ENCODE measurements around the gene DCAF4L1.

Gene DCAF4L1, protein sequence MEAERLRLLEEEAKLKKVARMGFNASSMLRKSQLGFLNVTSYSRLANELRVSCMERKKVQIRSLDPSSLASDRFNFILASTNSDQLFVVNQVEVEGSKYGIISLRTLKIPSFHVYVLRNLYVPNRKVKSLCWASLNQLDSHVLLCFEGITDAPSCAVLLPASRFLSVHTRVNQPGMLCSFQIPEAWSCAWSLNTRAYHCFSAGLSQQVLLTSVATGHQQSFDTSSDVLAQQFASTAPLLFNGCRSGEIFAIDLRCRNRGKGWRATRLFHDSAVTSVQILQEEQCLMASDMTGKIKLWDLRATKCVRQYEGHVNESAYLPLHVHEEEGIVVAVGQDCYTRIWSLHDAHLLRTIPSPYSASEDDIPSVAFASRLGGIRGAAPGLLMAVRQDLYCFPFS

DNA sequence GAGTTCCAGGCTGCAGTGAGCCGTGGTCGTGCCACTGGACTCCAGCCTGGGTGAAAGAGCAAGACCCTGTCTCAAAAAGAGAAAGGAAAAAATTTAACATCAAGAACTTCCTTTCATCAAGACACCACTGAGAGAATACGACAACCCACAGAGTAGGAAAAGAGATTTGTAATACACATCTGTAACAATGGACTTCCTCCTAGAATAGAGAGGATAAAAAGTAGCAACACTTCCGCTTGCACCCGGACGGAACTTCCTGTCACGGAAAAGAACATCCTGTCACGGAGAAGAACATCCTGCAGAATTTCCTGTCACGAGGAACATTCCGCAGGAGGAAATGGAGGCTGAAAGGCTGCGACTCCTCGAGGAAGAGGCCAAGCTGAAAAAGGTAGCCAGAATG is at the start of gene DCAF4L1:
Gene DCAF4L1 (plus strand): TSS at position 301 of the 400 bp plus-strand sequence. CDS start 37 bp downstream, at position 338.
- in situ Hi-C loops (cut with MboI; ENCODE audit: low sequenced_read_pairs) = no loop called here

DNA sequence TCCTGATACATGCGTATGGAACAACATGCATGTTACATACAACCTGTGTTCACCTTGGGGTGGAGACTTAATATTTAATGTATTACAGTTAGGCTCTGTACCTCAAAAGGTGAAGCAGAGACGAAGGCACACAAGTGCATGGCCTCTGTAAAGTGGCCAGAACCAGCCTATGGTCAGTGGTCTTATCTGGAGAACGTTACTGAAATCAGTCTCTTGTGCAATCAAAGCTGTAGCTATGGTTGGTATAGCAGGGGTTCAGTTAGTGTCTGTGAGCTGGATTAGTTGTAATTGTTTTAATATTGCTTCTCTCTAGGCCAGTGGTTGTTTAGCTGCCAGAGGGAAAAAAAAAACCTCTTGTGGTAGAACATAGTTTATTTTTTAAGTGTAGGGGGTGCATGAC is 48.6 kb upstream of the DCAF4L1 start:
- in situ Hi-C loops (cut with MboI; ENCODE audit: low sequenced_read_pairs) = no loop called here

DNA sequence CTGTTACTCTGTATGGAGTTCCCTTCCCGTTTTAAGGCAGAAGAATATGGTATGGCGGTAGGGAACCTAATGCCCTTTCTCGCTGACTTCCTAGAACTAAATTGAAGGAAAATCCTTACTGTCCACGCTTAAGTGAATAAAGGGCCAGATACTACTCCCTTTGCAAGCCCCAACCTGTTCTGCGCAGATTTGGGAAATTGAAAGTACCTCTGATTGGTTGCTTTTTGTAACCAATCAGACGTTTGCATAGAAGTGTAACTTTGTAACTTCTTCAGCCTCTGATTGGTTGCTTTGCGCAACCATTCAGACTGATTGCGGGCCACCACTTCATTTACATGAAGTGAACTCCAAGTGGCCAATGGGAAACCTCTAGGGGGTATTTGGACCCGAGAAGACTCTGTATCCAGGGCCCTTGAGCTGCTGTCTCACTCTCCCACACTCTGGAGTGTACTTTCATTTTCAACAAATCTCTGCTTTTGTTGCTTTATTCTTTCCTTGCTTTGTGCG is 47.5 kb upstream of the DCAF4L1 start:
- in situ Hi-C loops (cut with MboI; ENCODE audit: low sequenced_read_pairs) = no loop called here

DNA sequence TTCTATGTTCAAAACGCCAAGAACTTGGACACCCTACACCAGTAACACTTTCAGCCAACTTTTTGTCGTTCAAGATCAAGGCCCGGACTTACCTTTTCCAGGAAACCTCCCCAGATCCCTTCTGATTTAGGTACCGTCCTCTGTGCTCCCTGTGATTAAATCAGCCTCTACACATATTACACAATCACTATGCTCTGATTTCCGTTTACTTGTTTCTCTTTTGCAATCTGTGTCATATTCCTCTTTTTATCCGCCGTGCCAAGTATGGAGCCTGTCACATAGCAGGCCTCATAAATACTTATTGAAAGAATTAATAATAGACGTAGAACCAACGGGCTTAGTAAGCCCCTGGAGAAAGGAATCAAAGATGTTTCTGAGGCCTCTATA is 47.0 kb upstream of the DCAF4L1 start:
- in situ Hi-C loops (cut with MboI; ENCODE audit: low sequenced_read_pairs) = no loop called here

DNA sequence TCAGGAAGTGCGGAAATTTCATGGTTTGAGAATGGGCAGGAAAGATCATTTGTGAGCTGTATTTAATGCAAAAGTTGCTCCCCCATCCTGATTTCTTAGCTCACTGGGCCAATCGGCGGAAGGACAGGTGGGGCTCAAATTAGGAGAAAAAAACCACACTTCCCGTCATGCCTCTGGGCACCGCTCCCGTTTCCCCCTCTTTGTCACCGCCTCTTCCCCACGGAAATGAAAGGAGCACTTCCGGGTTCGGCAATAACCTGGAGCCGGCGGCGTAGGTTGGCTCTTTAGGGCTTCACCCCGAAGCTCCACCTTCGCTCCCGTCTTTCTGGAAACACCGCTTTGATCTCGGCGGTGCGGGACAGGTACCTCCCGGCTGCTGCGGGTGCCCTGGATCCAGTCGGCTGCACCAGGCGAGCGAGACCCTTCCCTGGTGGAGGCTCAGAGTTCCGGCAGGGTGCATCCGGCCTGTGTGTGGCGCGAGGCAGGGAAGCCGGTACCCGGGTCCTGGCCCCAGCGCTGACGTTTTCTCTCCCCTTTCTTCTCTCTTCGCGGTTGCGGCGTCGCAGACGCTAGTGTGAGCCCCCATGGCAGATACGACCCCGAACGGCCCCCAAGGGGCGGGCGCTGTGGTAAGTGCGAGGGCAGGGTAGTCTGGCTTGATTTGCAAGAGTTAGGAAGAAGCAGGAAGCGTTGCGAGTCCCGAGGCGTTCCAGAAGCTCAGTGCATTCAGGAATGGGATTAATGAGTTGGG is 46.5 kb upstream of the DCAF4L1 start, which contains the start of gene TMEM33:
Gene TMEM33 (plus strand): TSS at position 529 of the 751 bp plus-strand sequence. CDS start 56 bp downstream, at position 585.
- in situ Hi-C loops (cut with MboI; ENCODE audit: low sequenced_read_pairs) = no loop called here

DNA sequence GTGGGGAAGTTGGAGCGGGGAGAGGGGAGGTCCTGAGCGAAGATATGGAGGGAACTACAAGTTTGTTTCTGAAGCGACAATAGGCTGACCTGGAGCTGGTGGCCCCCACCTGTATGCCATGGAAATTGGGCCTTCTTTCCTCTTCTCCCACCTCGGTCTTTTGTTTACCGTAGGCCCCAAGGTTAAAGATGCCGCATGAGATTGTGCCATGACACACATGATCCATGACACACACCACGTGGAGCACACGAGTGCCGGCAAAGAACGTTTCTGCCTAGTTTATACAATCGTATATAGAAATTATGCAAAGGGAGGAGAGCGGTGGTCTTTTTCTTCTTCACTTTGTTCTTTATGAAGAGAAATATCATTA is 45.9 kb upstream of the DCAF4L1 start:
- in situ Hi-C loops (cut with MboI; ENCODE audit: low sequenced_read_pairs) = no loop called here

DNA sequence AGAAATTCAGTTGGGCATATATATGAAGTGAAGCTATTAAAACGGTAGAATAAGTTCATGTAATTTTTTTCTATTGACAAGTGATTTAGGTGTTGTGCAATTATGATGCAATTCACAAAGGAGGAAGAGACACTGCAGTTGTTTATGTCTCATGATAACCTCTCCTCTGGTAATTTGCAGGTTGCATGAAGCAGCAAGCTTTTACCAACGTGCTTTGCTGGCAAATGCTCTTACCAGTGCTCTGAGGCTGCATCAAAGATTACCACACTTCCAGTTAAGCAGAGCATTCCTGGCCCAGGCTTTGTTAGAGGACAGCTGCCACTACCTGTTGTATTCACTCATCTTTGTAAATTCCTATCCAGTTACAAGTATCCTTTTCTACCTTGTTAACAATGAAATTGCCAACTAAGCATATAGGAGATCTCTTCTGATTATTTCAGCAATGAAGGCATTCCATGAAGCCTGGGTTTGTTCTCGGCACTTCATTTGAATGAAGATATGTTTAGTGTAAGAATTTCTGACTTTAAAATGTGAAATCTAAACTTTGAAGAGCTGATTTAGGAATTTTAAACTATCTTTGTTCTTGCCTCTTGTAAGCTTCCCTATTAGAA is 42.4 kb upstream of the DCAF4L1 start:
- in situ Hi-C loops (cut with MboI; ENCODE audit: low sequenced_read_pairs) = no loop called here

DNA sequence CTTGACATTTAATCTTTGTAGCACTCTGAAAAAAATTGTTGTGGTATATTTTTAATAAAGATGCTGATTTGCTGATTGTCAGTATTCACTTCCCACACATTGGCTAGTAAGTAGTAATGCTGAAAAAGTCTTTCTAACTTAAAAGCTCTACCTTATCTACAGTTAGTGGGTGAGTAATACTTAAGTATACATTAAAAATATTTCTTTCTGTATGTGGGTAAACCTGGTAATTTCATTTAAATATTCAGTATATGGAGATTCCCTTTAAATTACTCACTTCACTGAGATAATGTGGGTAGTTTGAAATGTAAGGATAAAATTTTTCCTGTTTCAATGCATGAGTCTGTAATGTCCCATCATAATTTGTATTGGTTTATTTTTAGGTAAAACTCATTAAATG is 40.7 kb upstream of the DCAF4L1 start:
- in situ Hi-C loops (cut with MboI; ENCODE audit: low sequenced_read_pairs) = no loop called here

DNA sequence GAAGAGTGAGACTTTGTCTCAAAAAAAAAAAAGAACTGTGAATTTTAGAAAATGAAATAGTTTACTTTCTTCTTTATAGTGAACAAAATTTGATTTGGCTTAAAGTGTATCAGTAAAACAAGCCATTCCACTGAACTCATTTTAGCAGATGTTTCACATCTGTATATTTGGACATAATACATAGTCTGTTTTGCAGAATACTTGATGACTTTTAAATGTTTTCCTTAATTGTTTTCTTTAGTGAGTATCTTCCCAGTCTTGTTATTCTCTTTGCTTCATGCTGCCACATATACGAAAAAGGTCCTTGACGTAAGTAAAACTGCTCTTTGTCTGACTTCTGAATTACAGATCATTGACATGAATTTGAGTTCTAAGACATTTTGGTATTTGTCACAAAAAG is 38.0 kb upstream of the DCAF4L1 start:
- in situ Hi-C loops (cut with MboI; ENCODE audit: low sequenced_read_pairs) = no loop called here

DNA sequence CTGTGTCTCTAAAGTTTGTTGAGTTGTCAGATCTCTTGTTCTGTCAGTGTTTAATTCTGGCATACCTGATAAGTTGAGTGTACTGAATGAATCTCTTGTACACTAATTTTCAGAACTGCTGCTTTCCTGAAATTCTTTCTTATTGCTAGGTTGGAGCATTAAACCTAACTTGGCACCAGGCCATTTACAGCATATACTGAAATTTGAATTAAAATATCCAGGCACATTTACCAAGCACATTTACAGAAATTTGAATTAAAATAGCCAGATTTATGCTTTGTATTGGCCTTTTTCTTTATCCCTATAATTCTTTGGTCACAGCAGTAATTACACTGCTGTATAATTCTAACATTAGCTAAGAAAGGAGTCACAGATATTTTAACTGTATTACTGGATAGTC is 37.5 kb upstream of the DCAF4L1 start:
- in situ Hi-C loops (cut with MboI; ENCODE audit: low sequenced_read_pairs) = no loop called here

DNA sequence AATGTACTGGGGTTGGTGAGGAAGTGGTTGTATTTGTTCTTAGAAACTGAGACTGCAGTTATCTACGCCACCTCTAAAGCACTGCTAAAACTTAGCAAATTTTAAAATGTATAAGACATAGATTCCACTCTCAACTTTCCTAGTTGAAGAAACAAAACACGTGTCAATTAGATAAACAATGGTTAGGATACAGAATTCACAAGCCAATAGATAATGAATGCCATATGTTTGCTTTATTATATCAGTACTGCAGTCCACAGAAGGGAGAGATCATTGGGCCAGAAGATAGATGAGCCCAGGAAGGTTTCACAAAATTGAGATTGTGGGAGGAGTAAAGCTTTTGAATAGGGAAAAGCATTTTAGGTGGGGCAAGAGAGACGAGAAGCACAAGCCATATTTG is 32.0 kb upstream of the DCAF4L1 start:
- in situ Hi-C loops (cut with MboI; ENCODE audit: low sequenced_read_pairs) = no loop called here

DNA sequence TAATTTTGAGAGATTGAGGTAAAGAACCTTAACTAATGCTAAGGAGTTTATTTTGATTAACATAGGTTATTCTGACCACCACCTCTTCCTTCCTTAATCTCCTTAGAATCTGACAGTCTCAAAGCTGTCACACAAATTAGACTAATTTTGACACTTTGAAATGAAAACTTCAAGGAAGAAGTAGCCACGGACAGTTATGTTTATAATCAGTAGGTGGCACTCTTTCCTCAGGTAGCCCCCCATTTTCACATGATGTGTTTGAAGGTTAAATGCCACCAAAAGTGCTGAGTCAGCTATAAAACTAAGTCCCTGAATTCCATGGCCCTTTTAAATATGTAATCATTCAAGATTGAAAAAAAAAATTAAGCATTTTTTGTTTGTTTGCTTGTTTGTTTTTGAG is 23.9 kb upstream of the DCAF4L1 start:
- in situ Hi-C loops (cut with MboI; ENCODE audit: low sequenced_read_pairs) = loop anchor here (25.0 kb wide), 1 partner anchor 305 kb away; no protein-coding TSS in a partner anchor

DNA sequence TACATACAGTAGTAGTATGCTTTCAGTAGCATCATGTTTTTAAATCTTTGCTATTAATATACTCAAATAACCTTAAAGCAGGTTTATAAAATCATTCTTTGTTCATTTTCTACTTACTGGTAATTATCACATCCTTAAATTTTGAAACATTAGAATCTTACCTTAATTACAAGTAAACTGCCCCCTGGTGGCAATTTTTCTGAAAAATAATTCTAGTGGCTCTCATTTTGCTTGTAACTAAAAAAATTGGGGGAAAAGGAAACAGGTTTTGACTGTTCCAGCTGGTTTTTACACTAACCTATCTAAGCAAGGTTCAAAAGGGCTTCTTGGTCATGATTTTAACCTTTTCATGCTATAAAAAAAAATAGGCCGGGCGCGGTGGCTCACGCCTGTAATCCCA is 18.5 kb upstream of the DCAF4L1 start:
- in situ Hi-C loops (cut with MboI; ENCODE audit: low sequenced_read_pairs) = loop anchor here (25.0 kb wide), 1 partner anchor 299 kb away; no protein-coding TSS in a partner anchor

DNA sequence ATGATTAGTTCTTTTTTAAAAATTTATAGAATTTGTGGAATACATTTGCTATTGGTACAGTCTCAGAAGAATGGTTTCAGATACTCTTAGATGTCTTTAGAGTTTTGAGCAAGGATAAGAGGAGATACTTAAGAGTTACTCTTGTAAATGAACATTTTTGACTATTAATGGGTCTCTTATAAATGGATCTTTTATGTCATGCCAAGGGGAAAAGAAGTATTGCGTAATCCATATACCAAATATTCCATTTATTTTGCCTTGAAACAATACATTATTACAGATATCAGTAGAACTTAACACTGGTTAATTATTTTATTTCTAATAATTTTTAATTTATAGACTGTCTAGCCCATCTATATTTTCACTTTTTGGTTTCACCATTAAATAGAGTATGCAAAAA is 17.2 kb upstream of the DCAF4L1 start:
- in situ Hi-C loops (cut with MboI; ENCODE audit: low sequenced_read_pairs) = loop anchor here (25.0 kb wide), 1 partner anchor 298 kb away; no protein-coding TSS in a partner anchor

DNA sequence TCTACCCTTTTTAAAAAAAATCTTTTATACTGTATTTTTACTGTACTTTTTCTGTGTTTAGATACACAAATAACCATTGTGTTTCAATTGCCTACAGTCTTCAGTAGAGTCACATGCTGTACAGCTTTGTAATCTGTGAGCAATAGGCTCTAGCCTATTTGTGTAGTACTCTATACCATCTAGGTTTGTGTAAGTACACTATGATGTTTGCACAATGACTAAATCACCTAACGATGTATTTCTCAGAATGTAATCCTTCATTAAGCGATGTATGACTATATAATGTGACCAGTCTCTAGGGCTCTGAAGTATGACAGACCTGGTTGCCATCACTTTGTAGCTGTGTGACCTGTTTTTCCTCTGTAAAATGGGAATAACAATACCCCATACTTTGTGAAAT is 14.2 kb upstream of the DCAF4L1 start:
- in situ Hi-C loops (cut with MboI; ENCODE audit: low sequenced_read_pairs) = loop anchor here (25.0 kb wide), 1 partner anchor 295 kb away; no protein-coding TSS in a partner anchor

DNA sequence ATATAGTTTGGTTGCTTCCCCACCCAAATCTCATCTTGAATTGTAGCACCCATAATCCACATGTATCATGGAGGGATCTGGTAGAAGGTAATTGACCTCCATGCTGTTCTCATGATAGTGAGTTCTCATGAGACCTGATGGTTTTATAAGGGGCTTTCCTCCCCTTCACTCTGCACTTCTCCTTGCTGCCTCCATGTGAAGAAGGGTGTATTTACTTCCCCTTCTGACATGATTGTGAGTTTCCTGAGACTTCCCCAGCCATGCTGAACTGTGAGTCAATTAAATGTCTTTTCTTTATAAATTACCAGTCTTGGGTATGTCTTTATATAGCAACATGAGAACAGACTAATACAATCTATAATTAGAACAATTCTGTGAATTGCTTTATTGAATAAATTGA is 11.9 kb upstream of the DCAF4L1 start:
- in situ Hi-C loops (cut with MboI; ENCODE audit: low sequenced_read_pairs) = loop anchor here (25.0 kb wide), 1 partner anchor 293 kb away; no protein-coding TSS in a partner anchor

DNA sequence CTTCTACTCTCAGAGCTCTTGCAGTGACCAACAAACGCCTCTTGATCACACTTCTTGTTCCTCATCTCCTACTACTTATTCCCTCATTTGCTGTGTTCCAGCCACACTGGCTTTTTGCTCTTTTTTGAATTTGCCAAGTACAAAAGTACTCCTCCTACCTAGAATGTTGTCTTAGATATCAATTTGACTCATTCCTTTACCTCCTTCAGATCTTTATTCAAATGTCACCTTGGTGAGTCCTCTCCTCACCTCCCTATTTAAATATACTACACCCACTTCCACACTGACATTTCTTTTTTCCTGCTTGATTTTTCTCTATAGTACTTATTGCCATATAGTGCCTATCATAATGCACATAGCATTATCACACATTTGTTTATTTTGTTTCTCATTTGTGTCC is 6.2 kb upstream of the DCAF4L1 start:
- in situ Hi-C loops (cut with MboI; ENCODE audit: low sequenced_read_pairs) = no loop called here

DNA sequence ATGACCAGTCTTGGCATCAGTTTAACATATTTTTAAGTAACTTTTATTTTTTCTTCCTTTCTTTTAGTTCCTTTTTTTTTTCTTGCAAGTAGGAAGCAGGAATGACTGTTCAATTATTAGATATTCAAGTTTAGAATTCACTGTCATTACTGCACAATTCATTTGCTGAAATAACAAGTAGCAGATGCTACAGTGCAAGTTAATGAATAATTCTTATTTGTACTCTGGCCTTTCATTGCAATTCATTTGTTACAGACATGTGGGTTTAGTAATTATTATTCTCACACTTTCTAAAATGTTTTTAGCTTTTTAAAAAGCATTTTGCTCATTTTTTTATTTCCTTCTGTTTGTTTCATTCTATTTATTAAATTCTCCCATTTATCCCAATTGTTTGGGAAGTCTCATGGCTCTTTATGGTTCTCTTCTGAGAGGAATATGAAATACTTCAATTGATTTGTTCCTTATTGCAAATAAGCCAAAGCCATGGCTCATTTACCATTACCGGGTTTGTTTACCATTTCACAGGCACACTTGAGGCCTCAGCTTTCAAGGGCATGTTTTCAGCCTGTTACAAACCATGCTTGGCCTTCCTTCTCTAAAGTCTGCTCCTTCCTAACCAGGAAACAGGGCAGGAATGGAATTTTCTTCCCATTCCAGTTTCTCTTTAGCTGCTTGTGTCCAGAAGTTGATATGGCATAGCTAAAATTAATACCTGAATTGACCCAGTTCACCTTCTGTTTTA is 4.6 kb upstream of the DCAF4L1 start:
- in situ Hi-C loops (cut with MboI; ENCODE audit: low sequenced_read_pairs) = no loop called here

DNA sequence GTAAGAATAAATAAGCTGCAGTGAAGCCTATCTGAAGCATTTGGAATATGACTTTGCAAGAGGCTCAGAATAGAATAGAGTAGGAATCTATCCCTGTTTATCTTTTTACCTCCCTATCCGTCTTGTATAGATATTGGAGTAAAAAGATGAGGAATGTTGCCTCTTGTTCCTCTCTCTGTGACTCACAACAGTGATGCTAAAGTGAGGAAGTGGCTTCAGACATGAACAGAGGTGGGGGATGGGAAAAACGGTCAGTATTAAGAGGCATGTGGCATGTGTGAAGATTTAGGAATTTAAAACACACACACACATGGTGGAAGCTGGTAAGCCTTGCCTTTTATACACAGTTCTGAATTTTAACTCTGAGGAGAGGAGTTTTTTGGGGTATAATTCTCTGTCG is 3.8 kb upstream of the DCAF4L1 start:
- in situ Hi-C loops (cut with MboI; ENCODE audit: low sequenced_read_pairs) = no loop called here

DNA sequence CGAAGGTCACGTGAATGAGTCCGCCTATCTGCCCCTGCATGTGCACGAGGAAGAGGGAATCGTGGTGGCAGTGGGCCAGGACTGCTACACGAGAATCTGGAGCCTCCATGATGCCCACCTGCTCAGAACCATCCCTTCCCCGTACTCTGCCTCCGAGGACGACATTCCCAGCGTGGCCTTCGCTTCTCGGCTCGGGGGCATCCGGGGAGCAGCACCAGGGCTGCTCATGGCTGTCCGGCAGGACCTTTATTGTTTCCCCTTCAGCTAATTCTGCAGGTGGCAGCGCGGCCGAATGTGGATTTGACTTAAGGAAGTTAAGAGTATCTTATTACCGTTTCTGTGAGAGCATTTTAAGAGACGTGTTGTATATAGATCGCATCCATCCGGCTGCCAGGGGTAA is 1.2 kb downstream of the DCAF4L1 start:
- in situ Hi-C loops (cut with MboI; ENCODE audit: low sequenced_read_pairs) = no loop called here

DNA sequence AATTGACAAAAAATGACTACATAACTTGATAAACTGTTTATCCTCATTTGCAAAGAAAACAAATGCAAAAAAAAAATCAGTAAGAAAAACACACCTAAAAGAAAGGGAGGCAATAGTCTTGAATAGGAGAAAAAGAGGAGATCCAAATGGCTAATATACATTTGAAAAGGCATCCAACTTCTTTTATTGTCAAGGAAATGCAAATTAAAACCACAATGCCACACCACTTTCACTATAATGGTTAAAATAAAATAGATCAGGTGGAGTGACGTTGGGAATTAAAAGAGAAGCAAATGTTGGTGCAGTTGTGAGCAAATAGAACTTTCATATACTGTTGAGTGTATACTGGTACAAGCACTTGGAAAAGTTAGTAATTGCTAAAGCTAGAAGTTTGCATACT is 3.6 kb downstream of the DCAF4L1 start:
- in situ Hi-C loops (cut with MboI; ENCODE audit: low sequenced_read_pairs) = no loop called here

Measured in HL-60/S4 (cell line).